22Rv1 (cell line): Measurements from ENCODE around the gene POMGNT2.

Experiments used
- ZFX ChIP-seq: fragments of 450-650 bp; IDR thresholded peaks from 2 replicates; pipeline ENCODE4 v1.6.1; 2017; ENCODE audit warnings: antibody characterized with exemption, borderline replicate concordance
- TF ChIP-seq, protein P1 (sequence below): fragments of 450-650 bp; IDR thresholded peaks from 2 replicates; pipeline ENCODE4 v1.5.1; 2017; ENCODE audit warnings: mild to moderate bottlenecking

DNA sequence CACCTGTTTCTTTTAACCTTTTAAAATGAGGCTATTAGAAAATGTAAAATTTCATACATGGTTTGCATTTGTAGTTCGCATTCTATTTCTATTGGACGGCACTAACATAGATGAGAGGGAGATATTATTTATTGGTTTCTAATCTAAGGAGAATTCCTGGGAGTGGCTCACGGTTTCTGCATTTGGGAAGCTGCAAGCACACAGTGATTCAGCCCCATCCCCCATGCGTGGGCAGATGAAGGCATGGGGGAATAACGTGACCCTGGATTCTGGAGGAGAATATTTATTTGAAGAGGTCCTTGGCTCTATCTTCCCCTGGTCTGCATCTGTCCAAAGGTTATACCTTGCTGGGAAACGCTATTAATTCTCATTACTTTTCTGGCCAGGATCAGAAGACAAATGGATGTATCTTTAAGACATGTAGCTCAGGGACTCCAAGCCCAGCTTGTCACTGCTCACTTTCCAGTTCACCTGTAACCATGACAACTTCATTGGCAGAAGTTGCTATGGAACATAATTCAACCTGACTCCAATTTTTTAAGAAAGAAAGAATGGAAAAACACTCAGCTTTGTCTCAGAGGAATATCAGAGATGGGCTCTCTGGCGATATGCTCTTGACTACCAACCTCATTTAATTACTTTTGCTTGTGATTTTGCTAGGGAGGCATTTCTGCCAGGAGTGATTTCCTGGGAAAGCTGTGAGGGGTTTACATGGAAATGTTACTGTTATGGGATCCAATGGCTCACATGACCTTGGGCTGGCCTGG lies 27.2 kb upstream of the POMGNT2 start:
- TF ChIP-seq, protein P1, sequence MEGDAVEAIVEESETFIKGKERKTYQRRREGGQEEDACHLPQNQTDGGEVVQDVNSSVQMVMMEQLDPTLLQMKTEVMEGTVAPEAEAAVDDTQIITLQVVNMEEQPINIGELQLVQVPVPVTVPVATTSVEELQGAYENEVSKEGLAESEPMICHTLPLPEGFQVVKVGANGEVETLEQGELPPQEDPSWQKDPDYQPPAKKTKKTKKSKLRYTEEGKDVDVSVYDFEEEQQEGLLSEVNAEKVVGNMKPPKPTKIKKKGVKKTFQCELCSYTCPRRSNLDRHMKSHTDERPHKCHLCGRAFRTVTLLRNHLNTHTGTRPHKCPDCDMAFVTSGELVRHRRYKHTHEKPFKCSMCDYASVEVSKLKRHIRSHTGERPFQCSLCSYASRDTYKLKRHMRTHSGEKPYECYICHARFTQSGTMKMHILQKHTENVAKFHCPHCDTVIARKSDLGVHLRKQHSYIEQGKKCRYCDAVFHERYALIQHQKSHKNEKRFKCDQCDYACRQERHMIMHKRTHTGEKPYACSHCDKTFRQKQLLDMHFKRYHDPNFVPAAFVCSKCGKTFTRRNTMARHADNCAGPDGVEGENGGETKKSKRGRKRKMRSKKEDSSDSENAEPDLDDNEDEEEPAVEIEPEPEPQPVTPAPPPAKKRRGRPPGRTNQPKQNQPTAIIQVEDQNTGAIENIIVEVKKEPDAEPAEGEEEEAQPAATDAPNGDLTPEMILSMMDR: no peak
- no peak for TF ChIP-seq ZFX
